PC-3 (cell line): Measurements from ENCODE around the gene MAML2. TPM values are rescaled to one million over a fixed set of nuclear protein-coding genes. Genes with fewer than 3 reads are reported as not detected.

Experiments
- ATAC-seq: fragments of 200-7000 bp; cut with Tn5 transposase; 2 replicates; pipeline ENCODE4 v1.9.1; 2020; ENCODE audit warnings: mild to moderate bottlenecking, moderate library complexity
- BruUV-seq: library from RNA; stranded (reverse); fragments of 400-500 nt; replicated peaks from 2 replicates; lab custom pipeline; 2021; lab: Mats Ljungman, UMichigan
- CTCF ChIA-PET: fragments of 300-600 bp; sonication (Branson Sonifier 250); formaldehyde crosslinking; loops from one replicate; lab custom pipeline; 2022; ENCODE audit warnings: antibody characterized with exemption; lab: Charles Lee
- POLR2A ChIA-PET: fragments of 300-600 bp; sonication (Branson Sonifier 250); formaldehyde crosslinking; loops from one replicate; lab custom pipeline; 2022; ENCODE audit warnings: antibody characterized with exemption; ENCODE audit not compliant: unreplicated experiment; lab: Charles Lee
- DNase-seq: peaks from one replicate; pipeline ENCODE4 v3.0.0-alpha.2; 2015
- H2AFZ ChIP-seq: fragments of 300-600 bp; sonication (generic); 2 replicates; pipeline ENCODE4 v1.6.0; 2016; ENCODE audit warnings: antibody characterized with exemption, low read length
- H3F3A ChIP-seq: fragments of 300-600 bp; sonication (generic); one replicate; pipeline ENCODE4 v1.6.0; 2017; ENCODE audit warnings: antibody characterized with exemption, low read length, control low read depth, mild to moderate bottlenecking; ENCODE audit not compliant: unreplicated experiment
- H3K27ac ChIP-seq: fragments of 300-600 bp; sonication (generic); 2 replicates; pipeline ENCODE4 v1.5.1; 2016; ENCODE audit warnings: mild to moderate bottlenecking, low read length
- H3K27me3 ChIP-seq: fragments of 300-600 bp; sonication (generic); 2 replicates; pipeline ENCODE4 v1.6.1; 2016; ENCODE audit warnings: low read length, mixed read lengths
- H3K36me3 ChIP-seq: fragments of 300-600 bp; sonication (generic); 2 replicates; pipeline ENCODE4 v1.6.1; 2016; ENCODE audit warnings: low read depth, mixed run types, low read length, mixed read lengths
- H3K4me1 ChIP-seq: fragments of 300-600 bp; sonication (generic); 2 replicates; pipeline ENCODE4 v1.5.1; 2016; ENCODE audit warnings: low read length; ENCODE audit not compliant: insufficient read depth
- H3K4me2 ChIP-seq: fragments of 300-600 bp; sonication (generic); 2 replicates; pipeline ENCODE4 v1.6.0; 2016; ENCODE audit warnings: low read length
- H3K4me3 ChIP-seq: fragments of 300-600 bp; sonication (generic); 2 replicates; pipeline ENCODE4 v1.5.1; 2016; ENCODE audit warnings: mild to moderate bottlenecking, low read length, mixed read lengths
- H3K79me2 ChIP-seq: fragments of 300-600 bp; sonication (generic); 2 replicates; pipeline ENCODE4 v1.6.1; 2017; ENCODE audit warnings: low read length, mixed read lengths
- H3K9ac ChIP-seq: fragments of 300-600 bp; sonication (generic); 2 replicates; pipeline ENCODE4 v1.6.0; 2016; ENCODE audit warnings: mild to moderate bottlenecking, low read length
- H3K9me2 ChIP-seq: fragments of 300-600 bp; sonication (generic); replicated peaks from 2 replicates; pipeline ENCODE4 v1.6.1; 2016; ENCODE audit warnings: mixed run types, low read length, mixed read lengths
- H3K9me3 ChIP-seq: fragments of 300-600 bp; sonication (generic); 2 replicates; pipeline ENCODE4 v1.6.1; 2016; ENCODE audit warnings: low read length, mixed read lengths
- H4K20me1 ChIP-seq: fragments of 300-600 bp; sonication (generic); 2 replicates; pipeline ENCODE4 v1.6.1; 2016; ENCODE audit warnings: low read length, mixed read lengths
- EZH2 ChIP-seq: fragments of 300-600 bp; sonication (generic); IDR thresholded peaks from one replicate; pipeline ENCODE4 v1.6.1; 2017; ENCODE audit warnings: antibody characterized with exemption, mild to moderate bottlenecking, low read length; ENCODE audit not compliant: unreplicated experiment
- EZH2phosphoT487 ChIP-seq: fragments of 300-600 bp; sonication (generic); IDR thresholded peaks from 2 replicates; pipeline ENCODE4 v1.6.1; 2018; ENCODE audit warnings: mild to moderate bottlenecking, antibody characterized with exemption, low read length, borderline replicate concordance
- intact Hi-C: fragments of 100-400 bp; cut with micrococcal nuclease; formaldehyde crosslinking; loops from 2 replicates; pipeline ENCODE4 v1.9.0; 2023
- total RNA-seq: library from RNA; depleted of rRNA; stranded (reverse); fragments of >200 nt; gene quantifications from 2 replicates; pipeline ENCODE4 v1.2.3, GENCODE V29; 2014
- TF ChIP-seq, protein P1 (sequence below): fragments of 300-600 bp; sonication (generic); conservative IDR thresholded peaks from 2 replicates; pipeline ENCODE4 v1.5.1; 2017; ENCODE audit warnings: antibody characterized with exemption, low read depth, mild to moderate bottlenecking, low read length

Gene MAML2
- total RNA-seq, 1 experiment from 2014 or later, result 10.9 TPM

DNA sequence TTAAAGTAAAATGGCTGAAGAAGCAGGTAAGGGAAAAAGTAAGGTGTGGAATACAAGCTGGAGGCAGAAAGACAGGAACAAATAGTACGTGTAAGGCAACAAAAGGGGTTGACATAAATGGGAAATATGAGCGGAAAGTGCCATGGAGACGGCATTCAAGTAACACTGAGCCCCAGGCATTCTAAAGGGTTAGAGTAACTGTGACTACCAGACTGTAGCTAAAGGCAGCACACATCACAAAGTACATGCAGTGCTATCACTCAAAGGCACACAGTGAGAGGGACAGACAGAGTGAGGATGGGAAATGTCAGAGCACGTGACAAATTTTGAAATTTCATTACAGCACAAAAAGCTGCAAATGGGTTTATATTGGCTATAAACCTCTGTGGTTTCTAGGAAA lies 13.9 kb upstream of the MAML2 start:
- no peaks in the 10 kb centered on the region for H3K9me3 ChIP-seq
- no peaks in the 10 kb centered on the region for H4K20me1 ChIP-seq
- H3K4me2 ChIP-seq, result no peak overlapping the region
- ChIA-PET CTCF (no interaction called here), POLR2A (no interaction called here)
- H2AFZ ChIP-seq, result no peak overlapping the region
- no peak for TF ChIP-seq EZH2phosphoT487
- no peak for TF ChIP-seq EZH2
- TF ChIP-seq, protein P1, sequence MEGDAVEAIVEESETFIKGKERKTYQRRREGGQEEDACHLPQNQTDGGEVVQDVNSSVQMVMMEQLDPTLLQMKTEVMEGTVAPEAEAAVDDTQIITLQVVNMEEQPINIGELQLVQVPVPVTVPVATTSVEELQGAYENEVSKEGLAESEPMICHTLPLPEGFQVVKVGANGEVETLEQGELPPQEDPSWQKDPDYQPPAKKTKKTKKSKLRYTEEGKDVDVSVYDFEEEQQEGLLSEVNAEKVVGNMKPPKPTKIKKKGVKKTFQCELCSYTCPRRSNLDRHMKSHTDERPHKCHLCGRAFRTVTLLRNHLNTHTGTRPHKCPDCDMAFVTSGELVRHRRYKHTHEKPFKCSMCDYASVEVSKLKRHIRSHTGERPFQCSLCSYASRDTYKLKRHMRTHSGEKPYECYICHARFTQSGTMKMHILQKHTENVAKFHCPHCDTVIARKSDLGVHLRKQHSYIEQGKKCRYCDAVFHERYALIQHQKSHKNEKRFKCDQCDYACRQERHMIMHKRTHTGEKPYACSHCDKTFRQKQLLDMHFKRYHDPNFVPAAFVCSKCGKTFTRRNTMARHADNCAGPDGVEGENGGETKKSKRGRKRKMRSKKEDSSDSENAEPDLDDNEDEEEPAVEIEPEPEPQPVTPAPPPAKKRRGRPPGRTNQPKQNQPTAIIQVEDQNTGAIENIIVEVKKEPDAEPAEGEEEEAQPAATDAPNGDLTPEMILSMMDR, result no peak
- H3K9ac ChIP-seq, result no peak overlapping the region
- intact Hi-C loops, result no loop called here
- DNase-seq (no peak), ATAC-seq (no peak)
- peaks cover 4% of the 10 kb centered on the region; the same call in 1 of the 2 replicates for H3K36me3 ChIP-seq
- no peak overlapping the region for H3K4me3 ChIP-seq
- no peaks in the 10 kb centered on the region for H3K9me2 ChIP-seq
- no peaks in the 10 kb centered on the region for H3K4me1 ChIP-seq
- no TSS peak for BruUV-seq
- no peaks in the 10 kb centered on the region for H3K27me3 ChIP-seq
- no peak overlapping the region for H3K27ac ChIP-seq
- no peaks in the 10 kb centered on the region for H3K79me2 ChIP-seq
- no peaks in the 10 kb centered on the region for H3F3A ChIP-seq

DNA sequence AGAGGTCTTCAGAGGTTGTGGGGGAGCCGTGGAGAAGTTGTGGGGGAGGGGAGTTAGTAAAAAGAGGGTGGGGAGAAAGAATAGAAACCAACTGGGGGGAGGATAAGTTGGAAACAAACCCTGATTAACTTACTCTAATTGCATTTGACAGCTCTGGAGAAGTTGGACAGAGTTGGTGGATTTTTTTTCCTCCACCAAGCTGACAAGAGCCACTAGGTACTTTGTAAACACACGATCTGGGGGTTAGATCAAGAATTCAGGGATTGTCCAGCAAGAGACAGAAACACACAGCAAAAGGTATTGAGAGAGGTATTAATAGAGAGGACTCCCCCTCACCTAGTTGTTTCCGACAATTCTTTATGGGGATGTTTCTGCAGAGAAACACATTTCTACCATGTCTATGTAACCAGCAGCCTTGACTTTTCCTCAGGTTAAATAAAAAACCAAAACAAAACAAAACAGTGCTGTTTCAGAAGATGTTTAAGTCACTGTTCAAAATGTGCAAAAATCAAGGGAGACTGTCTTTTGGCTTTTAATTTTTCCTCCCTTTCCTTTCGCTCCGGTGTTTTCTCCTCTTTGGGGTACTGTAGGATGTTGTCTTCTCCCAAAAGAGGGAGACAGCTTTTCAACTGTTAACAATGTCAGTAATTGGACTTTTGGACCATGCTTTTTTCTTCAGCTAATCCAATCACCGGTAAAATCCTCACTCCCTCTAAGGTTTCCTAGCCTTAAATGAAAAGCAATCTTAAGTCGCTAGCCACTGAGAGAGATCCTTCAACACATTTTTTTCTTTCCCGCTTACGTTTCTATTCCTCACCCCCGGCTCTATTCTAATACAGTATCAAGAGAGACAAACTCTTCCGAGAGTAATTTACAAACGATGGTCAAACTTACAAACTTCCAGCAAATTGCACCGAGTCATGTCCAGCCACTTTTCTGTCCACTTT lies 708 bp downstream of the MAML2 start:
- DNase-seq, result peak; percentile 43
- Histone ChIP-seq H4K20me1 (no peaks in the 10 kb centered on the region), H3K9me2 (no peaks in the 10 kb centered on the region), H3K36me3 (no peaks in the 10 kb centered on the region), H3K79me2 (peaks cover 56% of the 10 kb centered on the region), H3K9ac (peak overlapping the region; percentile 92), H2AFZ (peak overlapping the region; percentile 88), H3K9me3 (no peaks in the 10 kb centered on the region), H3K4me2 (peak overlapping the region; percentile 90), H3K27ac (peak overlapping the region; percentile 69), H3K4me3 (peak overlapping the region; percentile 89), H3K27me3 (no peaks in the 10 kb centered on the region), H3K4me1 (peaks cover 42% of the 10 kb centered on the region), H3F3A (no peaks in the 10 kb centered on the region)
- ChIA-PET CTCF (interaction anchor here (0.6 to 2.9 kb wide), 42 partner anchors 11 to 1200 kb away, joined by 3 to 30 read pairs (median 5); partner anchors contain the start of genes CCDC82 and JRKL), POLR2A (interaction anchor here (0.5 to 1.1 kb wide), 12 partner anchors 29 to 512 kb away, joined by 3 to 11 read pairs (median 4); partner anchors contain the start of genes CCDC82 and JRKL)
- BruUV-seq, result TSS peak; percentile 87
- TF ChIP-seq, protein P1, result 0 out of 2 replicates have a peak, but pooled peaks have one; percentile 8
- TF ChIP-seq EZH2phosphoT487, result no peak
- no peak for TF ChIP-seq EZH2
- ATAC-seq, result peak; percentile 7
- intact Hi-C loops, result loop anchor here (2.0 to 5.0 kb wide), 8 partner anchors 69 to 417 kb away; partner anchors contain the start of gene MTMR2
